Glutamatergic neuron (in vitro differentiated cells): Measurements from ENCODE around the gene HIVEP3. TPM values are rescaled to one million over a fixed set of nuclear protein-coding genes. Genes with fewer than 3 reads are reported as not detected.

Experiments used
- DNase-seq: peaks from one replicate; pipeline ENCODE4 v3.0.0; 2022
- H3K27ac Mint-ChIP-seq: one replicate; pipeline ENCODE4 v1.8.0; 2020; ENCODE audit warnings: mild to moderate bottlenecking, mixed read lengths, inconsistent platforms; ENCODE audit not compliant: unreplicated experiment
- H3K27me3 Mint-ChIP-seq: one replicate; pipeline ENCODE4 v1.8.0; 2020; ENCODE audit warnings: mild to moderate bottlenecking, moderate library complexity, mixed read lengths, inconsistent platforms; ENCODE audit not compliant: unreplicated experiment
- H3K36me3 Mint-ChIP-seq: one replicate; pipeline ENCODE4 v1.8.0; 2020; ENCODE audit warnings: mild to moderate bottlenecking, mixed read lengths, inconsistent platforms; ENCODE audit not compliant: unreplicated experiment
- H3K4me1 Mint-ChIP-seq: one replicate; pipeline ENCODE4 v1.8.0; 2020; ENCODE audit warnings: mild to moderate bottlenecking, low read depth, mixed read lengths, inconsistent platforms; ENCODE audit not compliant: unreplicated experiment
- H3K4me3 Mint-ChIP-seq: one replicate; pipeline ENCODE4 v1.8.0; 2020; ENCODE audit warnings: mild to moderate bottlenecking, mixed read lengths, inconsistent platforms; ENCODE audit not compliant: unreplicated experiment
- H3K9me3 Mint-ChIP-seq: one replicate; pipeline ENCODE4 v1.8.0; 2020; ENCODE audit warnings: mild to moderate bottlenecking, moderate library complexity, mixed read lengths, inconsistent platforms; ENCODE audit not compliant: unreplicated experiment
- total RNA-seq: library from RNA; stranded (reverse); fragmentation: NEBNext Ultra II Directional; extraction: Animal tissue kit (Norgen Biotek cat#: 25700); gene quantifications from one replicate; pipeline ENCODE4 v1.2.1, GENCODE V29; 2021; ENCODE audit not compliant: unreplicated experiment
- TF ChIP-seq, protein P1 (sequence below): fragments of 200-600 bp; sonication (generic); IDR thresholded peaks from one replicate; pipeline ENCODE4 v1.5.0; 2021; ENCODE audit not compliant: partially characterized antibody, unreplicated experiment

The HIVEP3 gene
- total RNA-seq, 1 donor from 2014 or later: 15.1 TPM

DNA sequence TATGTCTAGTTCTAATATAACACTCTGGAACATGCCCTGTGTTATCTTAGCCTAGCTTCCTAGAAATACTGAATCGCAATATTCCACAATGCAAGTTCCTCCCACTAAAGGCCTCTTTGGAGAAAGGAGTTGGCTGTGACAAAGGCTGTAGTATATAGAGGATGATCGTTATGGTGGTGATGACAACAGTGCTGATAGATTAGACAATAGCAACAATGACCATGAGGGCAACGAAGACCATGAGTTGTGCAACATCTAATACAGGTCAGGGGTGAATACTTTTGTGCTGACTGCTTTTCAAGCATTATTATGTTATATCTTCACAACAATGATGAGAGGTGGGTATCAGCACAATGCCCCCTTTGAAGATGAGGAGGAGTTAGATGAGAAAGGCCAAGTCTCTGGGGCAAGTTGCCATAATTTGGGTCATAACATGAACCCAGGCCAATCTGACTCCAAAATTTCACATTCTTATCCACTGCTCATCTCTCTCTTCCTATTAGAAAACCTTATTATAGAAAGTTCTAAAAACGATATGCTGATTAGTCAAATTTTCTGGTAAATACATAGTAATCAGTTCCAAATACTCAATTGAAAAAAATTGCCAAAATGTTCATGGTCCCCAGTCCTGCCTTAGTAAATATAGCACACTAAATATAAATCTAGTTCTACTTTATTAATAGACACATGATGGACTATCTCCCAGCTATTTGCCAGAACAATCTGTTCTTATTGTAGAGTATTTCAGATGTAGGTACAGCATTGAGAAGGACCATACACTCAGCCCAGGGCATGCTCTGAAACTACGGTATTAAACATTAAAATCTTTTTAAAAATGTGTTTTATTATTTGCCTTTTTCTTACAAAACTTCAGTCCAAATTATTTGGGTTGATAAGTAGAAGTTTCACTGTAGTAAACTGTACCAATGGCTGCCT, 37.5 kb downstream of the HIVEP3 start:
- Mint-ChIP-seq H3K27me3 (peaks cover 2% of the 10 kb centered on the region), H3K4me3 (no peak overlapping the region), H3K36me3 (no peaks in the 10 kb centered on the region), H3K27ac (no peak overlapping the region), H3K4me1 (peaks cover 17% of the 10 kb centered on the region), H3K9me3 (peaks cover 5% of the 10 kb centered on the region)
- DNase-seq: no peak
- TF ChIP-seq, protein P1, sequence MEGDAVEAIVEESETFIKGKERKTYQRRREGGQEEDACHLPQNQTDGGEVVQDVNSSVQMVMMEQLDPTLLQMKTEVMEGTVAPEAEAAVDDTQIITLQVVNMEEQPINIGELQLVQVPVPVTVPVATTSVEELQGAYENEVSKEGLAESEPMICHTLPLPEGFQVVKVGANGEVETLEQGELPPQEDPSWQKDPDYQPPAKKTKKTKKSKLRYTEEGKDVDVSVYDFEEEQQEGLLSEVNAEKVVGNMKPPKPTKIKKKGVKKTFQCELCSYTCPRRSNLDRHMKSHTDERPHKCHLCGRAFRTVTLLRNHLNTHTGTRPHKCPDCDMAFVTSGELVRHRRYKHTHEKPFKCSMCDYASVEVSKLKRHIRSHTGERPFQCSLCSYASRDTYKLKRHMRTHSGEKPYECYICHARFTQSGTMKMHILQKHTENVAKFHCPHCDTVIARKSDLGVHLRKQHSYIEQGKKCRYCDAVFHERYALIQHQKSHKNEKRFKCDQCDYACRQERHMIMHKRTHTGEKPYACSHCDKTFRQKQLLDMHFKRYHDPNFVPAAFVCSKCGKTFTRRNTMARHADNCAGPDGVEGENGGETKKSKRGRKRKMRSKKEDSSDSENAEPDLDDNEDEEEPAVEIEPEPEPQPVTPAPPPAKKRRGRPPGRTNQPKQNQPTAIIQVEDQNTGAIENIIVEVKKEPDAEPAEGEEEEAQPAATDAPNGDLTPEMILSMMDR: no peak

DNA sequence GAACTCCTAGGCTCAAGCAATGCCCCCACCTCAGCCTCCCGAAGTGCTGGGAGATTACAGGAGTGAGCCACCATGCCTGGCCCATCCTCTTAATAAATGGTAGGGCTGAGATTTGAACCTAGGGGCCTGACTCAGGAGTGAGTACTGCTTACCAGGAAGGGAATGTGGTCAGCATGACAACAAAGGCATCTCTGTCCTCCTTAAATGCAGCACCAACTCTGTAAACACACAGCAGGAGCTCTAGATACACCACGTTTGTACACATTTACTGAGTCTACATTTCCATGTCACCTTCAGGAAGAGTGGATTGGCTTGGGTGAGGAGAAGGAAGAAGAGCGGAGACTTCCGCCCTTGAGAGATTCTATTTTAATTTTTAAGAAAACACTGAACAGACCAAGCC, 38.5 kb downstream of the HIVEP3 start:
- Mint-ChIP-seq H3K4me3 (no peak overlapping the region), H3K9me3 (peaks cover 11% of the 10 kb centered on the region), H3K4me1 (peaks cover 23% of the 10 kb centered on the region), H3K27me3 (peaks cover 5% of the 10 kb centered on the region), H3K36me3 (no peaks in the 10 kb centered on the region), H3K27ac (no peak overlapping the region)
- TF ChIP-seq, protein P1: no peak
- DNase-seq: no peak

DNA sequence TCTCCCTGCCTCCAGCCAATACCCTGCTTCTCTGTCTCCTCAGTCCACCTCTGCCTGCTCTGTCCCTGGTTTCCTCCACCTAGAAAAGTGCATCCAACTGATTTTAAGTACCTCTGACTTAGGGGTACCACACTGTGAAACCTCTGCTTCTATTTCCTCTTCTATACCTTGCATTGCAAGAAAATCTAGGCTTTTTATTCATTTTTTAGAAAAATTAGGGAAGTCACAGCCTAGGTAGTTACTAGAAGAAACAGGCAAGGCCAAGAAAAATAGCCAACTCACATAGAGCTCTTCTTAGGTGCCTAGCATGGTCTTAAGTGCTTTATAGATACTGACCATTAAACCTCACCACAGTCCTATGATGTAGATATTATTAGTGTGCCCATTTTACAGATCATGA, 39.1 kb downstream of the HIVEP3 start:
- H3K36me3 Mint-ChIP-seq: no peaks in the 10 kb centered on the region
- peaks cover 27% of the 10 kb centered on the region for H3K4me1 Mint-ChIP-seq
- no peak for DNase-seq
- H3K9me3 Mint-ChIP-seq: peaks cover 12% of the 10 kb centered on the region
- peaks cover 5% of the 10 kb centered on the region for H3K27me3 Mint-ChIP-seq
- TF ChIP-seq, protein P1: no peak
- no peak overlapping the region for H3K4me3 Mint-ChIP-seq
- H3K27ac Mint-ChIP-seq: no peak overlapping the region

DNA sequence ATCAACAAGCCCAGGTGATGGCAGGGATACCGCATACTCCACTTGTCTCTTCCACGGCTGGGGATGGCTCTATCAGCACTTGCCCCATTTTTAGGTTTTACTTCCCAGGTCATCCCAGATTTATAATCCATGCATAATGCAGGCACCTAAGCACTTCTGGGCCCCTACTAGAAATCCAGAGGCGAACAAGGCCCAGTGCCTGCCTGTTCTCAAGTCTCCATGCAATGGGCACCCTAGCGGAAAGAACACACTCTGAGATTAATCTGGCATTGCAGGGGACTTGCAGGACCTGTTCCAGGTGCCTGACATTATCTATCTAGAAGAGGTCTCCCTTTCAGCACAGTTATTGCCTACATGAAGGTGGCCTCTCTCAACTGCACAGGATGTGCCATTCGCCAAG, 39.8 kb downstream of the HIVEP3 start:
- peaks cover 27% of the 10 kb centered on the region for H3K4me1 Mint-ChIP-seq
- no peak overlapping the region for H3K4me3 Mint-ChIP-seq
- no peaks in the 10 kb centered on the region for H3K36me3 Mint-ChIP-seq
- peaks cover 12% of the 10 kb centered on the region for H3K9me3 Mint-ChIP-seq
- peaks cover 5% of the 10 kb centered on the region for H3K27me3 Mint-ChIP-seq
- no peak overlapping the region for H3K27ac Mint-ChIP-seq
- TF ChIP-seq, protein P1: no peak
- DNase-seq: no peak

DNA sequence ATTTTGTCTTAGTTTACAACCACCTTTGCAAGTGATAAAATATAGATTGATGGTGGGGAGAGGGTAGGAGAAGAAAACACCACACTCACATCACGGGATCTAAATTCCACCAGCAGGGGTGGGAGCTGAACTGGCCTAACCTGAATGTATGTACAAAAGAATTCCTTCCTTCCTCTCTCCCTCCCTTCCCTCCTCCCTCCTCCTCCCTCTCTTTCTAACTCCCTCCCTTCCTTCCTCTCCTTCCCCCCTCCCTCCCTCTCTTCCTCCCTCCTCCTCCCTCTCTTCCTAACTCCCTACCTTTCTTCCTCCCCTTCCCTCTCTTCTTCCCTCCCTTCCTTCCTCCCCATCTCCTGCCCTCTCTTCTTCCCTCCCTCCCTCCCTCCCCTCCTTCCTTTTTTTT, 40.2 kb downstream of the HIVEP3 start:
- peaks cover 12% of the 10 kb centered on the region for H3K9me3 Mint-ChIP-seq
- H3K4me3 Mint-ChIP-seq: no peak overlapping the region
- no peaks in the 10 kb centered on the region for H3K36me3 Mint-ChIP-seq
- TF ChIP-seq, protein P1: no peak
- no peak overlapping the region for H3K27ac Mint-ChIP-seq
- peaks cover 27% of the 10 kb centered on the region for H3K4me1 Mint-ChIP-seq
- peaks cover 5% of the 10 kb centered on the region for H3K27me3 Mint-ChIP-seq
- DNase-seq: no peak
